GM12865 (cell line): ENCODE results near the gene CABP2.
"Not testable (repeated sequence)": the region's sequence is repeated elsewhere in the genome, so short reads cannot be mapped to it uniquely, and the experiment has no call there.

Experiments
- DNase-seq: peaks from one replicate; pipeline ENCODE4 v3.0.0; 2010; ENCODE audit warnings: low read depth
- H3K4me3 ChIP-seq: 2 replicates; pipeline ENCODE4 v1.5.1; 2011; ENCODE audit warnings: mild to moderate bottlenecking, low read depth, low read length, control low read depth
- CTCF ChIP-seq: IDR thresholded peaks from 2 replicates; pipeline ENCODE4 v1.5.1; 2011; ENCODE audit warnings: low read length, control low read depth, low read depth, inconsistent platforms; ENCODE audit not compliant: insufficient read depth; ENCODE audit errors: missing control alignments

CABP2 gene

GRCh38 chr11:67482827-67483798, 40.1 kb downstream of the CABP2 start, which contains the start of gene AIP:
AIP (plus strand) TSS chr11:67483026; CDS start chr11:67483159, 133 bp downstream.
- no peak for TF ChIP-seq CTCF
- DNase-seq, result peak; percentile 99
- peak within 1 kb of the TSS; percentile 69 for H3K4me3 ChIP-seq

- H3K4me3 ChIP-seq, result peak overlapping the region; percentile 69
- peak; percentile 44 for DNase-seq
- no peak for TF ChIP-seq CTCF
Measured at GRCh38 chr11:67482275-67482826, 40.9 kb downstream of the CABP2 start.

GRCh38 chr11:67477344-67478050, 45.7 kb downstream of the CABP2 start:
- not testable (repeated sequence) for H3K4me3 ChIP-seq, DNase-seq

- not testable (repeated sequence) for H3K4me3 ChIP-seq, DNase-seq
Measured at GRCh38 chr11:67476692-67477091, 46.6 kb downstream of the CABP2 start.

- TF ChIP-seq CTCF, result no peak
- no peak for DNase-seq
- H3K4me3 ChIP-seq, result no peak overlapping the region
Measured at GRCh38 chr11:67472882-67473281, 50.4 kb downstream of the CABP2 start.

- no peak for TF ChIP-seq CTCF
- peak; percentile 31 for DNase-seq
- H3K4me3 ChIP-seq, result no peak overlapping the region
Measured at GRCh38 chr11:67470337-67471002, 52.8 kb downstream of the CABP2 start.

- TF ChIP-seq CTCF, result no peak
- H3K4me3 ChIP-seq, result peak overlapping the region; percentile 84
- no peak for DNase-seq
Measured at GRCh38 chr11:67469508-67469811, 53.8 kb downstream of the CABP2 start.
